ENCODE data around the gene KIF26A.

The KIF26A gene

DNA sequence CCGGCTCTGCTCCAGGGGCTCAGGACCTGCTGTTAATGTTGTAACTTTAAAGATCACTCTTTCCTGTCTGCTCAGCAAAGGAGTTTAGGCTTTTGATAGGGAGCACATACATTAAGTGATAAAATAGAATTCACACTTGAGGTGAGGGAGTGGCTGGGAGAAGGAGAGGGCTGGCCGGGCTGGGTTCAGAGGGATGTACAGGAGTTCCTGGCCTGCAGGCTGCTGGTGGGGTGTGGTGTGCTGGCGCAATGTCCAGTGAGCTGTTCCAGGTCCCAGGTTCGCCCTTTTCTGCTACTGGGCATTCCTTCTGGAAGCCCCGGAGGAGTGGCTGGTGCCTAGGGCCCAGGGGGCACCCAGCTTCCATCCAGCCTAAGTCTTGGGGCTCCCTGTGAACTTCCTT, 17.8 kb downstream of the KIF26A start:
- Histone ChIP-seq H3K4me3 (no peak overlapping the region), H3K4me1 (peaks cover 69% of the 10 kb centered on the region), H4K20me1 (peaks cover 81% of the 10 kb centered on the region), H3K36me3 (peaks cover 40% of the 10 kb centered on the region), H3K4me2 (peak overlapping the region; percentile 80), H3K27me3 (no peaks in the 10 kb centered on the region), H3K9me3 (no peaks in the 10 kb centered on the region), H3K27ac (peak overlapping the region; percentile 66), H3K9ac (peak overlapping the region; percentile 41; the same call in 1 of the 2 replicates)
- no peak for TF ChIP-seq Cebpa-rat (IDR thresholded peaks at IDR 0.05)

DNA sequence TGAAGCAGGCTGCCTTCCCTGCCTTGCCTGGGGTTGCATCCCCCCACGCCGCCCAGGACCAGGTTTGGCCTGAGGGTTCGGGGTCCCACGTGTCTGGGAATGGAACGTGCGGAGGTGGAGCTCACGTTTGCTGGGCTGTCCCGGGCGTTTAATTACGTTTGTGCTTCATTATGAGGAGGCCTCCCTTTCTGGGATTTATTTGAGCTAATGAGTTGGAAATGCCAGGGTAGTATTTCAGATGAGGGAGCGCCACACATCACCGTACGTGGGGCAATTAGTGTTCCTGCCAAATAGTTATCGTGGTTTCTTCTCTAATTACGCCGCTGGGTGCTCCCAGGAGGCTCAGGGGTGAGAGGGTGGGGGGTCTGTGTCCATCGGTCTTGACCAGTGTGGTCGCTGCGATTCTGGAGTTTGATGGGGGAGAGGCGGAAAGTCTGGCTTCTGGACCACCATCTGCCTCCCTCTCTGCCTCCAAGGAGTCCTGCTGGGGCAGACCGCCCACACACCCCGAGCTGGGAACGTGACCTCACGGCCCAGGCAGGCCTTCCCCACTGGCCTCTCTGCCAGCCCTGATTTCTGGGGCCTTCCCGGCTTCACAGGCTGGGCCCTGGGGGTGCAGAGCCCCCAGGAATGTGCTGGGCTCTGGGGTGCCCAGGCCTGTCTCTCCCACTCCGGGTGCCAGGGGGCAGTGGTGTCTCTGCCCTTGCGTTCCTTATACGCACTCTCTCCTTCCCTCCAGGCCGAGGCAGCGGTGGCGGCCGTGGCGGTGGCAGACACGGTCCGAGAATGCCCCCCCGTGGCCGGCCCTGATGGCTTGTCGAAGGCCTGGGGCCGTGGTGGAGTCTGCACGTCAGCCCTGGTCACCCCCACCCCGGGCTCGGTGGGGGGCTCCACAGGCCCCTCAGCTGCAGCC, 18.9 kb downstream of the KIF26A start:
- no peak for TF ChIP-seq Cebpa-rat (IDR thresholded peaks at IDR 0.05)
- Histone ChIP-seq H3K4me2 (peak overlapping the region; percentile 80), H3K9me3 (no peaks in the 10 kb centered on the region), H3K27me3 (no peaks in the 10 kb centered on the region), H4K20me1 (peaks cover 78% of the 10 kb centered on the region), H3K27ac (0 out of 2 replicates have a peak overlapping the region, but pooled peaks have one; percentile 3), H3K4me3 (no peak overlapping the region), H3K36me3 (peaks cover 39% of the 10 kb centered on the region), H3K9ac (no peak overlapping the region), H3K4me1 (peaks cover 66% of the 10 kb centered on the region)

DNA sequence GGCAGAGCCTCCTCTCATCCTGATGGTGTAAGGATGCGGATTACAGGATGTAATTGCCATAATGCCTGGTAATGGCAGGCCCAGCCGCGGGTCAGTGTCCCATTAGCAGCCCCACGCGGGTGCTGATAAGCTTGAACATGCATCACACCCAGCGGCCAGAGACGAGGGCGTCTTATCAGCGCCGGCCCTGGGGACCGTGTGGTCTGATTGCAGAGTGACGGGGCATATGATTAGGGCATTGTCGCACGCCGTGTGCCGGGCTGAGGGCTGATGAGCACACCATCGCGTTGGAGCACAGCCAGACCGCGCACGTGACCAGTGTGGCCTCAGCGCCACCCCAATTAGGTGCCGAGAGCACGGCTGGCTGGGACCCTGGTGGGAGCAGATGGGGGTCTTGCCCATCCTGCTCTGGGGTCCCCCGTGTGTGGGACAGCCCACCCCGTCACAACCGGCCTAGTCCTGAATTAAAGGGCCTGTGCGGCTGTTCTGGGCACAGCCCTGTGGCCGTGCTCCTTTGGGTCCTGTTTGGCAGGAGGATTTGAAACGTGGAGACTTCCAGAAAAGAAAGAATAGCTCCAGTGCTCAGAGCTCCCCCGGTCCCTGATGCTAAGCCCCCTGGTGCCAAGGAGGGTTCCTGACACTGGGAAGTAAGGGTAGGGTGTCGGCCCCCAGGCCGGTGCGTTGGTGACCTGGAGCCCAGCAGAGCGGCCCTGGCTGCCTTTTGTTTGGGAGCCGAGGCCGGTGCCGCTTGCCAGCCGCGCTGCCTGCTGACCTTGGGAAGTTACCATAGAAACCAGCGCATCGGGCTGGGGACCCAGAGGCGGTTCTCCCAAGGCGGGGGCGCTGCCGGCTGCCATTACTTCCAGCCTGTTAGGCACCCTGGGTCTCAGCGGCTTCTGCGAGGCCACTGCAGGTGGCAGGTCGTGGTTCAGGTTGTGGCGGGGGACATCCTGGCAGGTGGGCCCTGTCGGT, 20.7 kb downstream of the KIF26A start:
- Histone ChIP-seq H3K4me3 (no peak overlapping the region), H3K27me3 (no peaks in the 10 kb centered on the region), H3K4me1 (peaks cover 75% of the 10 kb centered on the region), H3K27ac (peak overlapping the region; percentile 13; the same call in 1 of the 2 replicates), H3K36me3 (peaks cover 32% of the 10 kb centered on the region; the same call in 1 of the 2 replicates), H3K9ac (no peak overlapping the region), H4K20me1 (peaks cover 77% of the 10 kb centered on the region), H3K9me3 (no peaks in the 10 kb centered on the region), H3K4me2 (peak overlapping the region; percentile 40)
- no peak for TF ChIP-seq Cebpa-rat (IDR thresholded peaks at IDR 0.05)

DNA sequence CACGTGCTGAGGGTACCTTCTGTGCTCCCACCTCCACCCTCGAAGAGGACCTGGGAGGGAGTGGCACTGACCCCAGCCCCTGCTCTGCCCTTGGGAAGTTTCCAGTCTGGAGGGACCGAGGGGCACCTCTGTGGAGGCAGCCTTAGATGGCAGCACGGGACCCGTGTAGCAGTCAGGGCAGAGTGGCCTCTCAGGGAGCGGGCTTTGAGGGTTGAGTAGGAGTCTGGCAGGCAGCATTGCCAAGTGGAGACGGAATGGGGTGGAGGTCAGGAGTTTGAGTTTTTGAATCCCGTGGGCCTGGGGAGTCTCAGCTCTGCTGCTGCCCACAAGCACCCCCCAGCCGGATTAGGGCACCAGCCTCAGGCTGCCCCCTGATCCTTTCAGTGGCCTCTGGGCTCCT, 21.6 kb downstream of the KIF26A start:
- Histone ChIP-seq H3K27me3 (no peaks in the 10 kb centered on the region), H3K9me3 (no peaks in the 10 kb centered on the region)

DNA sequence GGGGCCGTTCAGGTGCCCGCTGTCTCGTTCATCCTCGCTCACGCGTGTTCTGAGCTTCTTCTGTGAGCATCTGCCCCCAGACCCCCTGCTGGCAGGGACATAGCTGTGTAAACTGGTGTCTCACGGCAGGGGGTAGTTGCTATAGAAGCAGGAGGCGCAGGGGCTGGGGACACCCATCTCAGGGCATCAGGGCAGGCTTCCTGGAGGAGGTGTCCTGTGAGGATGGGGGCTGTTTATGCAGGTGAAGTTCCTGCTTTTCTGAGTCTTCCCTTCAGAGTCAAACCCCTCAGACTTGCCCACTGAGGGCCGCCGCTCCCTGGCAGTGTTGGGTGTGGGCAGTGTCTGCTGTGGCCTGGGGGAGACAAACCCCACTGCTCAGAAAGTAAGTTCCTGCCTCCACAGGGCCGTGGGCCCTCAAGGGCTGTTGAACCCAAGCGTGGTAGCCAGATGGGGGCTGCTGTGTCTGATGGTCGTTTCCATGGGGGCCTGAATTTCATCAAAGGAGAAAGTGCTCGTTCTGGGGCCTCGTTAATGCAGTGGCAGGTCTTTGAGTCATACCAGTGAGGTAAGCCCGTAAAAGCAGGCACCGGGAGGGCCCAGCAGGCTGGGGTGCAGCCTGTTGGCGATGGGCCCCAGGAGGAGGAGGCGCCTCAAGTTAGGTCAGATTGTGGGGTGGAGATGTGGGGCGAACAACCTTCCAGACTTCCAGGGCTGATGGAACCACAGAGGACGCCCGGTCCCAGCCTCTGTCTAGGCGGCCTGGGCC, 23.4 kb downstream of the KIF26A start:
- no peaks in the 10 kb centered on the region for H3K27me3 ChIP-seq
- peaks cover 75% of the 10 kb centered on the region for H3K4me1 ChIP-seq
- TF ChIP-seq Cebpa-rat (IDR thresholded peaks at IDR 0.05) = no peak

More for the DNA sequence above, 21.6 kb downstream of the KIF26A start:
- no peak overlapping the region for H3K4me3 ChIP-seq
- peak overlapping the region; percentile 9; the same call in 1 of the 2 replicates for H3K27ac ChIP-seq
- peaks cover 75% of the 10 kb centered on the region for H3K4me1 ChIP-seq
- H3K36me3 ChIP-seq = peaks cover 32% of the 10 kb centered on the region; the same call in 1 of the 2 replicates
- TF ChIP-seq Cebpa-rat (IDR thresholded peaks at IDR 0.05) = no peak
- H3K4me2 ChIP-seq = peak overlapping the region; percentile 40; the same call in 1 of the 2 replicates
- H4K20me1 ChIP-seq = peaks cover 71% of the 10 kb centered on the region
- no peak overlapping the region for H3K9ac ChIP-seq

DNA sequence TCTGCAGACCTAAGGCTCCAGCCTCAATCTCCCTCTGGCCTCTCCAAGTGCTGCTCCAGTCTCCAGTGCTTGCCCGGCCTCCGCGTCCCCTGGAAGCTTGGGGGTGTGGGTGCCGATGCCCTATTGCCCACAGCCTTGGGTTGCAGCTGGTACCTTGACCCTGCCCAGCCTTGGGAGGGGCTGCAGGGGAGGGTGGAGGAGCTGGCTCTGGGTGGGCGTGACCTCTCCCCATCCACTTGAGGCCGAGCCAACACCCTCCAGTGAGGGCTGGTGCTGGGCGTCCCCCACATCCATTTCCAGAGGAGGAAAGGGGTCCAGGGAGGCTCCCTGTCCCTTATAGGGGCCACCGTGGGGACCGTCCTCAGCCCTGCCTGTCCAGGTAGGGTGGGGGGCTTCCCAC, 24.1 kb downstream of the KIF26A start:
- no peak overlapping the region for H3K4me2 ChIP-seq
- H3K36me3 ChIP-seq = peaks cover 30% of the 10 kb centered on the region; the same call in 1 of the 2 replicates
- H3K9me3 ChIP-seq = no peaks in the 10 kb centered on the region
- no peak overlapping the region for H3K4me3 ChIP-seq
- H4K20me1 ChIP-seq = peaks cover 71% of the 10 kb centered on the region
- no peak overlapping the region for H3K9ac ChIP-seq
- TF ChIP-seq Cebpa-rat (IDR thresholded peaks at IDR 0.05) = no peak
- H3K27ac ChIP-seq = no peak overlapping the region
- H3K27me3 ChIP-seq = no peaks in the 10 kb centered on the region
- H3K4me1 ChIP-seq = peaks cover 75% of the 10 kb centered on the region

More for the DNA sequence above, 23.4 kb downstream of the KIF26A start:
- H3K4me3 ChIP-seq = no peak overlapping the region
- H4K20me1 ChIP-seq = peaks cover 71% of the 10 kb centered on the region
- H3K9me3 ChIP-seq = no peaks in the 10 kb centered on the region
- H3K9ac ChIP-seq = no peak overlapping the region
- H3K4me2 ChIP-seq = no peak overlapping the region
- H3K27ac ChIP-seq = no peak overlapping the region
- H3K36me3 ChIP-seq = peaks cover 32% of the 10 kb centered on the region; the same call in 1 of the 2 replicates

DNA sequence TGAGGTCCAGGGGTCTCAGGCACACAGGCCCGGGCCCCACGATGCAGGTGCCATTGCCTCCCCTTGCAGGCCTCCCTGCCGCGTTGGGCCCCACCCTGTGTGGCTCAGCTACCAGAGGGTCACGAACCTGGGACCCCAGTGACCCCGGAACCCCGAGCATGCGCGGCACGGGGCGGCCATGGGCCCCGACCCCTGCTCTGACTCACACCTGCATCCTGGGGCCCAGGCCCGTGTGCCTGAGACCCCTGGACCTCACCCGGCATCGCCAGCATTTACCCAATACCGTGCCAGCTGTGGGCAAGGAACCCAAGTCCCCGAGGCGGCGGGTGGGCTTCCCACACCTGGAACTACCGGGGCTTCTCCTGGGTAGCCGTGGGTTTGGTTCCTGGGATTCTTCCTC, 25.2 kb downstream of the KIF26A start:
- Histone ChIP-seq H3K27me3 (no peaks in the 10 kb centered on the region), H3K4me1 (peaks cover 75% of the 10 kb centered on the region), H3K9ac (no peak overlapping the region), H3K27ac (no peak overlapping the region), H4K20me1 (peaks cover 76% of the 10 kb centered on the region), H3K4me2 (peak overlapping the region; percentile 93; the same call in 1 of the 2 replicates), H3K9me3 (no peaks in the 10 kb centered on the region), H3K36me3 (peaks cover 20% of the 10 kb centered on the region; the same call in 1 of the 2 replicates), H3K4me3 (no peak overlapping the region)
- no peak for TF ChIP-seq Cebpa-rat (IDR thresholded peaks at IDR 0.05)

DNA sequence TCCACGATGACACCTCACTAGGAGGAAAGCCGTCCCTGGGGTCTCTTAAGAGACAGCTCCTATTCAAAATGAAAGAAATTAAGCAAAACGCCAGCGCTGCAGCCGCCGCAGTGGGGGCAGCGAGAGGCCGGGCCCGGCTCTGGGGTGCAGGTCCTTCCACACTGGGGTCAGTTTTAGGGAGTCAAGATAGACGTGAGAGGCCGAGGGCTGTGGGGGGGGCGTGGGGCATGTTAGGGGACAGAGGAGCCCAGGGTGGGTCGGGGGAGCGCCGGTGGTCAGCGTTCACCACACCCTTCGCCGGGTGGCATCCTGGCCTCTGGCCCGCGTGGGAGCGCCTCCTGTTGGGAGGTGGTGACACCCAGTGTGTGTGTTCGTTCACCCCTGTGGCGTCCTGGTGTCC, 25.7 kb downstream of the KIF26A start:
- H3K9ac ChIP-seq = no peak overlapping the region
- no peak overlapping the region for H3K4me3 ChIP-seq
- TF ChIP-seq Cebpa-rat (IDR thresholded peaks at IDR 0.05) = no peak
- no peaks in the 10 kb centered on the region for H3K27me3 ChIP-seq
- H4K20me1 ChIP-seq = peaks cover 76% of the 10 kb centered on the region
- peaks cover 75% of the 10 kb centered on the region for H3K4me1 ChIP-seq
- H3K4me2 ChIP-seq = peak overlapping the region; percentile 93; the same call in 1 of the 2 replicates
- no peak overlapping the region for H3K27ac ChIP-seq
- no peaks in the 10 kb centered on the region for H3K9me3 ChIP-seq
- peaks cover 15% of the 10 kb centered on the region; the same call in 1 of the 2 replicates for H3K36me3 ChIP-seq

DNA sequence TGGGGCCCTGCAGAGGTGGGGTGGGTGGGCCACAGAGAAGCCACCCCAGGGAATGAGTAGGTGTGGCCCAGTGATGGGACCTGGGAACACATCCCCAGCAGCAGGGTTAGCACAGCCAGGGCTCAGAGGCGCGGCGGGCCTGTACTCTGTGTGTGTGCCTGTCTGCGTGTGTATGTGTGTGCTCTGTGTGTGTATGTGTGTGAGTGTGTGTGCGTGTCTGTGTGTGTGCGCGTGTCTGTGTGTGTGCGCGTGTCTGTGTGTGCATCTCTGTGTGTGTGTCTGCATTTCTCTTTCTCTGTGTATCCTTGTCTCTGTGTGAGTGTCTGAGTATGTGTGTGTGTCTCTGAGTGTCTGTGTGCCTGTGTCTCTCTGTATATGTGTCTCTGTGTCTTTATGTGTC, 26.1 kb downstream of the KIF26A start:
- 0 out of 2 replicates have a peak, but pooled peaks cover 11% of the 10 kb centered on the region for H3K36me3 ChIP-seq
- H3K9me3 ChIP-seq = no peaks in the 10 kb centered on the region
- no peak overlapping the region for H3K4me3 ChIP-seq
- H3K27me3 ChIP-seq = no peaks in the 10 kb centered on the region
- H4K20me1 ChIP-seq = peaks cover 76% of the 10 kb centered on the region
- no peak for TF ChIP-seq Cebpa-rat (IDR thresholded peaks at IDR 0.05)
- H3K27ac ChIP-seq = no peak overlapping the region
- no peak overlapping the region for H3K9ac ChIP-seq
- peaks cover 75% of the 10 kb centered on the region for H3K4me1 ChIP-seq
- peak overlapping the region; percentile 93 for H3K4me2 ChIP-seq
